ENCODE data around the gene SSBP3.

DNA sequence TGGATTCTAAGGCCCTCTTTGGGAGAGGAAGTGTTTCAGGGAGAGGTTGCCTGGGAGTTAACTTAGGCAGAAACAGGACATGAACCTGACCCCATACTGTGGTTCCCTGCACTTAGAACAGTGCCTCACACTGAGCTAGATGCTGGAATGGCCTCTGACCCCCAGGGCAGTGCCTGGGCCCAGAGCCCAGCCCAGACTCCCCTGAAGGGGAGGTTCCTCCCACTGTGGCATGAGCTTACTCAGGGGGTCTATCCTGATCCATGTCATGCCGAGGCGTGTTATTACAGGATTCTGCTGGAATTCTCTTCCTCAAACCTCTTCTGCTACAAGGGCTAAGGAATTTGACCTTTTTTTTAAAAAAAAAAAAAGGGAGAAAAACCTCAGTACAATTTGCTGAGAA, 134.1 kb downstream of the SSBP3 start:
- TF ChIP-seq, protein P1, sequence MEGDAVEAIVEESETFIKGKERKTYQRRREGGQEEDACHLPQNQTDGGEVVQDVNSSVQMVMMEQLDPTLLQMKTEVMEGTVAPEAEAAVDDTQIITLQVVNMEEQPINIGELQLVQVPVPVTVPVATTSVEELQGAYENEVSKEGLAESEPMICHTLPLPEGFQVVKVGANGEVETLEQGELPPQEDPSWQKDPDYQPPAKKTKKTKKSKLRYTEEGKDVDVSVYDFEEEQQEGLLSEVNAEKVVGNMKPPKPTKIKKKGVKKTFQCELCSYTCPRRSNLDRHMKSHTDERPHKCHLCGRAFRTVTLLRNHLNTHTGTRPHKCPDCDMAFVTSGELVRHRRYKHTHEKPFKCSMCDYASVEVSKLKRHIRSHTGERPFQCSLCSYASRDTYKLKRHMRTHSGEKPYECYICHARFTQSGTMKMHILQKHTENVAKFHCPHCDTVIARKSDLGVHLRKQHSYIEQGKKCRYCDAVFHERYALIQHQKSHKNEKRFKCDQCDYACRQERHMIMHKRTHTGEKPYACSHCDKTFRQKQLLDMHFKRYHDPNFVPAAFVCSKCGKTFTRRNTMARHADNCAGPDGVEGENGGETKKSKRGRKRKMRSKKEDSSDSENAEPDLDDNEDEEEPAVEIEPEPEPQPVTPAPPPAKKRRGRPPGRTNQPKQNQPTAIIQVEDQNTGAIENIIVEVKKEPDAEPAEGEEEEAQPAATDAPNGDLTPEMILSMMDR (IDR thresholded peaks at IDR 0.05) = no peak
- TF ChIP-seq POLR2AphosphoS5 (IDR thresholded peaks at IDR 0.05) = no peak
- TF ChIP-seq POLR2A (IDR thresholded peaks at IDR 0.05; ENCODE audit: low read depth) = no peak
